Psoas muscle (tissue), 8 donors: ENCODE data around the gene TTC1. TPM values are rescaled to one million over a fixed set of nuclear protein-coding genes. Genes with fewer than 3 reads are reported as not detected.

Experiments used
- ATAC-seq, 4 donors: fragments of 200-7000 bp; cut with Tn5 transposase; one replicate each; pipeline ENCODE4 v1.9.1; 2020; ENCODE audit warnings: moderate library complexity in 3 of 4, mild to moderate bottlenecking in 2 of 4
- DNase-seq, 2 donors: peaks; one replicate each; pipeline ENCODE4 v3.0.0-alpha.2; 2020
- H3K27ac ChIP-seq: fragments of 200-600 bp; one replicate; pipeline ENCODE4 v1.8.0; 2022
- H3K27me3 ChIP-seq, 3 donors: fragments of 200-600 bp in 1 of 3; one replicate each; pipeline versions ENCODE4 v1.6.1 to v1.8.0; 2013 to 2022; ENCODE audit warnings: low read length in 2 of 3, mild to moderate bottlenecking in 2 of 3, moderate library complexity in 1 of 3; ENCODE audit not compliant: insufficient read depth in 3 of 3
- H3K36me3 ChIP-seq, 2 donors: fragments of 200-600 bp in 1 of 2; one replicate each; pipeline versions ENCODE4 v1.6.1 to v1.8.0; 2013 to 2022; ENCODE audit warnings: low read depth in 1 of 2, mild to moderate bottlenecking in 1 of 2, moderate library complexity in 1 of 2; ENCODE audit not compliant: insufficient read depth in 1 of 2
- H3K4me1 ChIP-seq: fragments of 200-600 bp; one replicate; pipeline ENCODE4 v1.8.0; 2022
- H3K4me3 ChIP-seq: fragments of 200-600 bp; one replicate; pipeline ENCODE4 v1.8.0; 2022; ENCODE audit warnings: mild to moderate bottlenecking
- H3K9me3 ChIP-seq: fragments of 200-600 bp; one replicate; pipeline ENCODE4 v1.8.0; 2022
- CTCF ChIP-seq: fragments of 200-600 bp; IDR thresholded peaks from one replicate; pipeline ENCODE4 v1.8.0; 2022; ENCODE audit warnings: antibody characterized with exemption
- WGBS, 3 donors: extraction: QIAGEN DNeasy Blood & Tissue Kit; methylation state at CpG; one replicate each; pipeline versions ENCODE4 v1.1.6 to v1.1.7; 2013; 5-methylcytosine and 5-hydroxymethylcytosine counted together
- intact Hi-C, 2 donors: fragments of 100-400 bp; cut with DNase I; formaldehyde crosslinking; loops; one replicate each; pipeline versions ENCODE4 v1.11.0 to v1.14.2; 2022
- polyA plus RNA-seq, 3 donors: library from polyadenylated mRNA; stranded (reverse); fragments of 200-250 nt; gene quantifications; one replicate each; pipeline ENCODE4 v1.2.3, GENCODE V29; 2013
- total RNA-seq, 4 donors: library from RNA; stranded (reverse); fragmentation: NEBNext Ultra II Directional in 2 of 4; extraction: Animal tissue kit (Norgen Biotek cat#: 25700) in 2 of 4; gene quantifications; one replicate each; pipeline versions ENCODE4 v1.2.1 to v1.2.4, GENCODE V29; 2021 to 2023
- donor health status: healthy with polysubstance abuse.
- donor health status: DM: no; HTN: no; CAD: no; lungs with moderate emphysema.
- donor health status: Bipolar disorder and iron deficiency.
- donor health status: healthy.
- donor health status: DM: yes; HTN: yes; CAD: no.
- donor health status: DM: no; HTN: no; CAD: no.
- donor health status: DM: no; HTN: no; CAD: no.
- donor health status: DM: yes; HTN: yes; CAD: no.

The TTC1 gene
- total and polyA plus RNA-seq, 7 donors, result 55.2 to 181 (median 64.3) TPM

GRCh38 chr5:160071916-160072315 is 63.0 kb downstream of the TTC1 start:
- no peak overlapping the region for H3K4me3 ChIP-seq
- ATAC-seq, result no peak
- no peak overlapping the region for H3K27ac ChIP-seq
- no peaks in the 10 kb centered on the region for H3K9me3 ChIP-seq
- peaks cover 2 to 21% of the 10 kb centered on the region in 2 donors for H3K36me3 ChIP-seq
- no peaks in the 10 kb centered on the region for H3K4me1 ChIP-seq
- no peak for TF ChIP-seq CTCF
- 45 to 63% (median 59%) methylated on average over 2 of the region's 2 CpGs for WGBS, 3 donors
- DNase-seq, result no peak
- intact Hi-C loops, result no loop called here
- H3K27me3 ChIP-seq, result no peaks in the 10 kb centered on the region

- no peak for TF ChIP-seq CTCF
- H3K27ac ChIP-seq, result no peak overlapping the region
- ATAC-seq, result no peak
- DNase-seq, result no peak
- no peaks in the 10 kb centered on the region for H3K27me3 ChIP-seq
- intact Hi-C loops, result no loop called here
- H3K36me3 ChIP-seq, result peaks cover 0 to 32% of the 10 kb centered on the region in 2 donors
- H3K9me3 ChIP-seq, result no peaks in the 10 kb centered on the region
- H3K4me3 ChIP-seq, result no peak overlapping the region
- H3K4me1 ChIP-seq, result no peaks in the 10 kb centered on the region
These were observed 66.1 kb downstream of the TTC1 start for GRCh38 chr5:160075073-160075472.

- Histone ChIP-seq H3K4me3 (no peak overlapping the region), H3K9me3 (no peaks in the 10 kb centered on the region), H3K36me3 (peaks cover 0 to 37% of the 10 kb centered on the region in 2 donors), H3K4me1 (no peaks in the 10 kb centered on the region), H3K27me3 (no peaks in the 10 kb centered on the region), H3K27ac (no peak overlapping the region)
- ATAC-seq, result no peak
- no peak for DNase-seq
- intact Hi-C loops, result no loop called here
- 53 to 79% (median 68%) methylated on average over 2 of the region's 2 CpGs for WGBS, 3 donors
- no peak for TF ChIP-seq CTCF
These were observed 68.1 kb downstream of the TTC1 start for GRCh38 chr5:160076997-160077396.

- H3K9me3 ChIP-seq, result no peaks in the 10 kb centered on the region
- no peak overlapping the region for H3K4me3 ChIP-seq
- no peak overlapping the region for H3K27ac ChIP-seq
- DNase-seq (no peak), ATAC-seq (no peak)
- intact Hi-C loops, result loop anchor here in 1 of 2 donors (5.0 to 10.0 kb wide), 2 partner anchors 45 to 268 kb away; no protein-coding TSS in a partner anchor
- H3K36me3 ChIP-seq, result peaks cover 0 to 37% of the 10 kb centered on the region in 2 donors
- H3K4me1 ChIP-seq, result no peaks in the 10 kb centered on the region
- H3K27me3 ChIP-seq, result no peaks in the 10 kb centered on the region
- no peak for TF ChIP-seq CTCF
- WGBS, 3 donors, result 91 to 94% (median 93%) methylated on average over 2 of the region's 2 CpGs
These were observed 70.8 kb downstream of the TTC1 start for GRCh38 chr5:160079753-160080152.

- no peaks in the 10 kb centered on the region for H3K9me3 ChIP-seq
- H3K4me3 ChIP-seq, result no peak overlapping the region
- H3K27me3 ChIP-seq, result no peaks in the 10 kb centered on the region
- intact Hi-C loops, result loop anchor here in 1 of 2 donors (5.0 to 10.0 kb wide), 2 partner anchors 47 to 266 kb away; no protein-coding TSS in a partner anchor
- H3K36me3 ChIP-seq, result peaks cover 0 to 34% of the 10 kb centered on the region in 2 donors
- no peak for TF ChIP-seq CTCF
- H3K4me1 ChIP-seq, result no peaks in the 10 kb centered on the region
- WGBS, 3 donors, result 83 to 88% (median 85%) methylated on average over 3 of the region's 3 CpGs
- no peak overlapping the region for H3K27ac ChIP-seq
- no peak for ATAC-seq
- no peak for DNase-seq
These were observed 72.6 kb downstream of the TTC1 start for GRCh38 chr5:160081495-160081894.
